ENCODE measurements around the gene VTN.

The VTN gene

GRCh38 chr17:28366605-28367004 lies 3.5 kb downstream of the VTN start:
- TF ChIP-seq CTCF (IDR thresholded peaks at IDR 0.05; ENCODE audit: low read depth, low read length) = peak; percentile 36
- Histone ChIP-seq H3K4me3 (ENCODE audit: low read depth, low read length) (no peak overlapping the region), H3K9me3 (ENCODE audit: severe bottlenecking) (no peaks in the 10 kb centered on the region), H3K27ac (peak overlapping the region; percentile 83), H3K36me3 (peaks cover 7% of the 10 kb centered on the region), H3K27me3 (ENCODE audit: insufficient read depth, low read depth, severe bottlenecking) (no peaks in the 10 kb centered on the region)
- DNase-seq = no peak

- H3K27ac ChIP-seq = peak overlapping the region; percentile 83
- TF ChIP-seq CTCF (IDR thresholded peaks at IDR 0.05; ENCODE audit: low read depth, low read length) = no peak
- no peaks in the 10 kb centered on the region for H3K9me3 ChIP-seq (ENCODE audit: severe bottlenecking)
- no peak overlapping the region for H3K4me3 ChIP-seq (ENCODE audit: low read depth, low read length)
- peaks cover 18% of the 10 kb centered on the region for H3K36me3 ChIP-seq
- peak; percentile 81 for DNase-seq
- no peaks in the 10 kb centered on the region for H3K27me3 ChIP-seq (ENCODE audit: insufficient read depth, low read depth, severe bottlenecking)
Measured at GRCh38 chr17:28365487-28365886, 4.6 kb downstream of the VTN start.

- H3K36me3 ChIP-seq = peaks cover 24% of the 10 kb centered on the region
- DNase-seq = no peak
- H3K27ac ChIP-seq = peak within 1 kb of the TSS; percentile 83
- no peak for TF ChIP-seq CTCF (IDR thresholded peaks at IDR 0.05; ENCODE audit: low read depth, low read length)
- no peak within 1 kb of the TSS for H3K4me3 ChIP-seq (ENCODE audit: low read depth, low read length)
- H3K9me3 ChIP-seq (ENCODE audit: severe bottlenecking) = no peaks in the 10 kb centered on the region
- no peaks in the 10 kb centered on the region for H3K27me3 ChIP-seq (ENCODE audit: insufficient read depth, low read depth, severe bottlenecking)
Measured at GRCh38 chr17:28364665-28365363, 5.3 kb downstream of the VTN start, which contains the start of gene SEBOX. Gene SEBOX (minus strand): TSS chr17:28365199. CDS start chr17:28365151, 48 bp downstream.

GRCh38 chr17:28363776-28364650 lies 6.1 kb downstream of the VTN start:
- H3K27ac ChIP-seq = peak overlapping the region; percentile 83
- no peak overlapping the region for H3K4me3 ChIP-seq (ENCODE audit: low read depth, low read length)
- H3K36me3 ChIP-seq = peaks cover 31% of the 10 kb centered on the region
- no peak for DNase-seq
- no peaks in the 10 kb centered on the region for H3K9me3 ChIP-seq (ENCODE audit: severe bottlenecking)
- no peak for TF ChIP-seq CTCF (IDR thresholded peaks at IDR 0.05; ENCODE audit: low read depth, low read length)
- no peaks in the 10 kb centered on the region for H3K27me3 ChIP-seq (ENCODE audit: insufficient read depth, low read depth, severe bottlenecking)

GRCh38 chr17:28363186-28363585 lies 6.9 kb downstream of the VTN start:
- peak; percentile 60 for DNase-seq
- Histone ChIP-seq H3K27ac (no peak overlapping the region), H3K9me3 (ENCODE audit: severe bottlenecking) (no peaks in the 10 kb centered on the region), H3K4me3 (ENCODE audit: low read depth, low read length) (no peak overlapping the region), H3K27me3 (ENCODE audit: insufficient read depth, low read depth, severe bottlenecking) (no peaks in the 10 kb centered on the region), H3K36me3 (peaks cover 35% of the 10 kb centered on the region)
- no peak for TF ChIP-seq CTCF (IDR thresholded peaks at IDR 0.05; ENCODE audit: low read depth, low read length)
